ENCODE data around the gene SYT1.

Gene SYT1

DNA sequence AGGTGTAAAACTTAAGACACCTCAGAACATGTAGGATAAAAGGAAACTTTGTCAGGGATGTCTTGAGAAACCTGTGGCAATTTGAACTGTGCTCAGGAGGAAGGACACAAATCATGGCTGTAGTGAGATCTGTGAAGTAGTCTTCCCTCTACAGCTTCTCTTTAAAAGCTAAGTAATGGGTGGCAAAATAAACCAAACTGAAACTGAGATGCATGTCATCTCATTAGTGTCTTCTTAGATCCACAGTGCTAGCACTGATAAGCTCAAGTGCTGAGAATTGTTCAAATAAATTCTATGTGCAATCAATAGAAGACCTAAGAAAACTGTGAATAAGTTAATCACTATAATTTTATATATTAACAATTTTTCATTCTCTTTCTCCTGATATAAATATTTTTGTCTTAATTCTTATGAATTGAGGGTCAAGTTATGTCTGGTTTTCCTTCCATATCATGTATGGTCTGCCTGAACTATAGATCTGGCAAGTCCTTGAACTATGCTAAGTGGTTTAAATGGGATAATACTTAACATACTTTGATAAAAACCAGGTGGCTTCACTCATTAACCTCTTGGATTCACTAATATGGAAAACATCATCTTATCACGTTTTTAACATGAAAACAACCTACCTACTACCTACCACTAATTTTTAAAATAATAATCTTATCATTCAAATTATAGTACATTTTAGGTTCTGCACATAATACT is 27.2 kb downstream of the SYT1 start:
- Histone ChIP-seq H3K4me3 (ENCODE audit: low read depth, low read length) (no peak overlapping the region), H3K27me3 (ENCODE audit: control insufficient read depth, insufficient read depth, low read length) (no peaks in the 10 kb centered on the region), H3K9ac (ENCODE audit: low read length) (no peak overlapping the region), H3K36me3 (ENCODE audit: control insufficient read depth, insufficient read depth, low read length) (no peaks in the 10 kb centered on the region), H3K9me3 (ENCODE audit: control insufficient read depth, insufficient read depth, low read depth, low read length) (no peaks in the 10 kb centered on the region), H3K27ac (ENCODE audit: low read depth, low read length) (peak overlapping the region; percentile 48; the same call in 1 of the 2 replicates), H3K4me1 (ENCODE audit: control insufficient read depth, insufficient read depth, low read length) (peaks cover 23% of the 10 kb centered on the region)

DNA sequence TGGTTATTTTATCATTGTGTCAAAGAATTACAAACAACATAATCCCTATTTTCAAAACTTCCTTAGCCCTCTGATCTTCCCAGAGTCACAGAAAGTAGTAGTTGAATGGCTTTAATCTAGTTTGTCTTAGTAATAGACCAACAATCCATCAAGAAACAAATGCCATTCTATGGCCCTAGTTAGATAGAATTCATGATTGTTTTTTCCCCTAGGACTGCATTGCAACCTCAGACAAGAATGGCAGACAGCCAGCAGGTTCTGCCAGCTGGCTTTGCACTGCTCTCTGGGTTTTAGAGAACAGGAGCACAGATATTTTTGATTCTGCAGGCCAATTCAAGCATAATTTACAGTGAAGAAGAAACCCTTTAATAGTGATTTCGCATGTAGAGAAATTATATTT is 33.8 kb downstream of the SYT1 start:
- Histone ChIP-seq H3K9me3 (ENCODE audit: control insufficient read depth, insufficient read depth, low read depth, low read length) (no peaks in the 10 kb centered on the region), H3K9ac (ENCODE audit: low read length) (no peak overlapping the region), H3K27ac (ENCODE audit: low read depth, low read length) (no peak overlapping the region), H3K36me3 (ENCODE audit: control insufficient read depth, insufficient read depth, low read length) (no peaks in the 10 kb centered on the region), H3K4me1 (ENCODE audit: control insufficient read depth, insufficient read depth, low read length) (no peaks in the 10 kb centered on the region), H3K27me3 (ENCODE audit: control insufficient read depth, insufficient read depth, low read length) (no peaks in the 10 kb centered on the region), H3K4me3 (ENCODE audit: low read depth, low read length) (no peak overlapping the region)

DNA sequence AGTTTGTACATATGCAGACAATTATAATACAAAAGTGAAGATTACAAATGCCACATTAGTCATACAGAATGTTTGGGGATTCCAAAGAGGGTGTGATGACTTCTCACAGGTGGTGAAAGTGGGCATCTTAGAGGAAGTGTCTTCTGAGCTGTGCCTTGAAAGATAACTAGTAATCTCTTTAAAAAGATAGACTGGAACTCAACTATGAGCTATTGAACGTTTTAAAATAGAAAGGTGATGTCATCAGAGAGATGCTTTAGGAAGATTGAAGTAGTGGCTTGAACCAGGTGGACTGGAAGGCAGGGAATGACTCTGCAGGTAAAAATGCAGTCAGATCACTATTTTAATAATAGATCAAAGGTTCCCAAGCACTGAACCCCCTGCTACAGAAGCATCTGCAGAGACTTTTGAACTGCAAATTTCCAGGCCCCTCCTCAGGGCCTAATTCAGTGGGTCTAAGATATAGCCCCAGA is 50.3 kb downstream of the SYT1 start:
- Histone ChIP-seq H3K9me3 (ENCODE audit: control insufficient read depth, insufficient read depth, low read depth, low read length) (no peaks in the 10 kb centered on the region), H3K9ac (ENCODE audit: low read length) (no peak overlapping the region), H3K4me1 (ENCODE audit: control insufficient read depth, insufficient read depth, low read length) (peaks cover 38% of the 10 kb centered on the region), H3K36me3 (ENCODE audit: control insufficient read depth, insufficient read depth, low read length) (no peaks in the 10 kb centered on the region), H3K4me3 (ENCODE audit: low read depth, low read length) (peak overlapping the region; percentile 15; the same call in 1 of the 2 replicates), H3K27ac (ENCODE audit: low read depth, low read length) (peak overlapping the region; percentile 66; the same call in 1 of the 2 replicates), H3K27me3 (ENCODE audit: control insufficient read depth, insufficient read depth, low read length) (no peaks in the 10 kb centered on the region)

DNA sequence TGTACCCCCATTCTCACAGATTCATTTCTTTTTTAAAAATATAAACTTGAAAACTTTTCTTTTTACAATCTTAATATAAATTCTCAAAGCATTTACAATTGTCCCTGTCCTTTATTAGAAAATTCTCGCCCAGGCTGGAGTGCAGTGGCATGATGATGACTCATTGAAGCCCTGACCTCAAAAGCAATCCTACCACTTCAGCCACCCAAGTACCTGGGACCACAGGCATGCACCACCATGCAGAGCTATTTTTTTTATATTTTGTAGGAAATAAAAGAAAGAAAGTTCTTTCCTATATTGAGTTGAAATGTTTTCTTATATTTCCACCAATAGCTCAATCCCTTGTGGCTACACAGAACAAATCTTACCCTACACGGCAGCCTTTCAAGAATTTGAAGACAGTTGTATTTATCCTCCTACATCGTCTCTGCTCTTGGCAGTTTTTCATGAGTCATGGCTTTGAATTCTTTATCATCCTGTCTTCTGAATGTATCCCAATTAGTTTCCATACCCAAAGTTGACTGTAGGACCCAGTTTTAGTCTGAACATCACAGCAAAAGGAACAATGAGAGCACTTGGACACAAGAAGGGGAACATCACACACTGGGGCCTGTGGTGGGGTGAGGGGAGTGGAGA is 52.4 kb downstream of the SYT1 start:
- Histone ChIP-seq H3K4me1 (ENCODE audit: control insufficient read depth, insufficient read depth, low read length) (peaks cover 38% of the 10 kb centered on the region), H3K27me3 (ENCODE audit: control insufficient read depth, insufficient read depth, low read length) (no peaks in the 10 kb centered on the region), H3K36me3 (ENCODE audit: control insufficient read depth, insufficient read depth, low read length) (no peaks in the 10 kb centered on the region), H3K27ac (ENCODE audit: low read depth, low read length) (peak overlapping the region; percentile 66; the same call in 1 of the 2 replicates), H3K4me3 (ENCODE audit: low read depth, low read length) (no peak overlapping the region), H3K9me3 (ENCODE audit: control insufficient read depth, insufficient read depth, low read depth, low read length) (no peaks in the 10 kb centered on the region), H3K9ac (ENCODE audit: low read length) (no peak overlapping the region)

DNA sequence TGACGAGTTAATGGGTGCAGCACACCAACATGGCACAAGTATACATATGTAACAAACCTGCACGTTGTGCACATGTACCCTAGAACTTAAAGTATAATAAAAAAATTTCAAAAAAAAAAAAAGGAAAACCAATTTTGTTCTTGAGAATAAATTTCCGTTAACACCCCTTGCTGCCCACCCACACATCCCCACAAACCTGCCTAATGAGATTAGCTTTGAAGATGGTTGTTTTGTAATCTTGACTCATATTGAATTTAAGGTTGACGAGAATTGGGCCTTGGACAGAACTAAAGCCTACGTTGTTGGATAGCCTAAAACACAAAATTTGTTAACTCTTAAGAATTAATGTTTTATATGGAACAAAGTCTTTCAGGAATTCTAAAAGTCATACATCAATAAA is 52.9 kb downstream of the SYT1 start:
- Histone ChIP-seq H3K36me3 (ENCODE audit: control insufficient read depth, insufficient read depth, low read length) (no peaks in the 10 kb centered on the region), H3K9ac (ENCODE audit: low read length) (no peak overlapping the region), H3K4me3 (ENCODE audit: low read depth, low read length) (no peak overlapping the region), H3K27me3 (ENCODE audit: control insufficient read depth, insufficient read depth, low read length) (no peaks in the 10 kb centered on the region), H3K9me3 (ENCODE audit: control insufficient read depth, insufficient read depth, low read depth, low read length) (no peaks in the 10 kb centered on the region), H3K27ac (ENCODE audit: low read depth, low read length) (no peak overlapping the region), H3K4me1 (ENCODE audit: control insufficient read depth, insufficient read depth, low read length) (peaks cover 38% of the 10 kb centered on the region)

DNA sequence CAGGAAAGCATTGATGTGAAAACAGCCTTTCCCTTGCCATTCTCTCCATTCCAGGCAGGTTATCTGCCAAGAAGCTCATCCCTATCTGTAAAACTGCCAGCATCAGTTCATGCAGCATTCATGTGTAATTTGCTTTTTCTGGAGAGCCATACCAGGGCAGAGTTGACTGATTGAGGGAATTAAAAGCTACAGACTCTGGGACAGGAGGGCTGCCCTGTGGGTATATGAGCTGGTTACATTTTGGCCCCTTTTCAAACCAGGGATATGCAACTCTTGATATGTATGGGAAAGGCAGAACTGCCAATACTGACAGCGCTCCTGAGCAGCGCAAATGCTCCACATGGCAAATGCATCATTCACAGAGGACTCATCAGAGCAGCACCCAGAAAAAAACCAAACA is 53.7 kb downstream of the SYT1 start:
- Histone ChIP-seq H3K27ac (ENCODE audit: low read depth, low read length) (no peak overlapping the region; the same call in 1 of the 2 replicates), H3K4me1 (ENCODE audit: control insufficient read depth, insufficient read depth, low read length) (peaks cover 38% of the 10 kb centered on the region), H3K27me3 (ENCODE audit: control insufficient read depth, insufficient read depth, low read length) (no peaks in the 10 kb centered on the region), H3K36me3 (ENCODE audit: control insufficient read depth, insufficient read depth, low read length) (no peaks in the 10 kb centered on the region), H3K9ac (ENCODE audit: low read length) (no peak overlapping the region), H3K4me3 (ENCODE audit: low read depth, low read length) (no peak overlapping the region), H3K9me3 (ENCODE audit: control insufficient read depth, insufficient read depth, low read depth, low read length) (no peaks in the 10 kb centered on the region)

DNA sequence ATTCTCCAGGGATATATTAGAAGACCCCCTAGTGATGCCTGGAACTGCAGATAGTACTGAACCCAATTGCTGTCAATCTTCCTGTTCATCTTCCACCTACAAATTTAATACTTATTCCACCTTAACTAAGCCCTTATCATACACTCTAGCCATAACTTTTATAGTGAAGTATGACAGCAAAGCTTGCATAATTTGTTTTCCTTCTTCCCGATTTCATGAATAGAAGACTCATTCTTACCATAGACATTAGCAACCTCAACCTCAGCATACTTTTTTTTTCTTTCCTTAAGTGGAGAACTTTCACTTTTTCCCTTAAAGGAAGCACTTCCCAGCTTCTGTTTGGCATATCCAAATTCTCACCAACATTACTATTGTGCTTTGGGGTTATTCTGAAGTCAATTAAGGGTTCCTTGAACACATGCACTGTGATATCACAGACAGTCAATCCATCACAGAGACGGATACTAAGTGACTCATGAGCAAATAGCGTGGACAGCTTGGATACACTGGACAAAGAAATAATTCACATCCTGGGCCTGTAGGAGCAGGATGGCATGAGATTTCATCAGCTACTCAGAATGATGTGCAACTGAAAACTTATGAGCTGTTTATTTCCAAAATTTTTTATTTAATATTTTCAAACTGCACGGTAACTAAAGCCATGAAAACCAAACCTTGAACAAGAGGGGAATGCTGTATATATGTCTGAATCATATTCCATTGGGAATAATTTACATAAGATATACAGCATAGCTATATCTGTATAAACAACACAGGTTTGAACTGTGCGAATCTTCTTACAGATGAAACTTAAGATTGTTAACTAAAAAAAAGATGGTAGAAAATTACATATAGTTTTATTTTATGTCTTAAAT is 63.9 kb downstream of the SYT1 start:
- H3K4me1 ChIP-seq (ENCODE audit: control insufficient read depth, insufficient read depth, low read length), result no peaks in the 10 kb centered on the region
- H3K9ac ChIP-seq (ENCODE audit: low read length), result no peak overlapping the region
- no peak overlapping the region for H3K27ac ChIP-seq (ENCODE audit: low read depth, low read length)
- H3K36me3 ChIP-seq (ENCODE audit: control insufficient read depth, insufficient read depth, low read length), result no peaks in the 10 kb centered on the region
- no peaks in the 10 kb centered on the region for H3K9me3 ChIP-seq (ENCODE audit: control insufficient read depth, insufficient read depth, low read depth, low read length)
- H3K27me3 ChIP-seq (ENCODE audit: control insufficient read depth, insufficient read depth, low read length), result no peaks in the 10 kb centered on the region
- H3K4me3 ChIP-seq (ENCODE audit: low read depth, low read length), result no peak overlapping the region

DNA sequence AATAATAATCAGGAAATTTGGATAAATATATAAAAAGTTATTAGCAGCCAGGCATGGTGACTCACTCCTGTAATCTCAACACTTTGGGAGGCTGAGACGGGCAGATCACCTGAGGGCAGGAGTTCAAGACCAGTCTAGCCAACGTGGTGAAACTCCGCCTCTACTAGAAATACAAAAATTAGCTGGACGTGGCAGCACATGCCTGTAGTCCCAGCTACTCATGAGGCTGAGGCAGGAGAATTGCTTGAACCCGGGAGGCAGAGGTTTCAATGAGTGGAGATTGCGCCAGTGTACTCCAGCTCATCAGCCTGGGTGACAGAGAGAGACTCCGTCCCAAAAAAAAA is 64.5 kb downstream of the SYT1 start:
- Histone ChIP-seq H3K9me3 (ENCODE audit: control insufficient read depth, insufficient read depth, low read depth, low read length) (no peaks in the 10 kb centered on the region), H3K9ac (ENCODE audit: low read length) (no peak overlapping the region), H3K27ac (ENCODE audit: low read depth, low read length) (no peak overlapping the region), H3K36me3 (ENCODE audit: control insufficient read depth, insufficient read depth, low read length) (no peaks in the 10 kb centered on the region), H3K4me3 (ENCODE audit: low read depth, low read length) (no peak overlapping the region), H3K4me1 (ENCODE audit: control insufficient read depth, insufficient read depth, low read length) (no peaks in the 10 kb centered on the region), H3K27me3 (ENCODE audit: control insufficient read depth, insufficient read depth, low read length) (no peaks in the 10 kb centered on the region)

DNA sequence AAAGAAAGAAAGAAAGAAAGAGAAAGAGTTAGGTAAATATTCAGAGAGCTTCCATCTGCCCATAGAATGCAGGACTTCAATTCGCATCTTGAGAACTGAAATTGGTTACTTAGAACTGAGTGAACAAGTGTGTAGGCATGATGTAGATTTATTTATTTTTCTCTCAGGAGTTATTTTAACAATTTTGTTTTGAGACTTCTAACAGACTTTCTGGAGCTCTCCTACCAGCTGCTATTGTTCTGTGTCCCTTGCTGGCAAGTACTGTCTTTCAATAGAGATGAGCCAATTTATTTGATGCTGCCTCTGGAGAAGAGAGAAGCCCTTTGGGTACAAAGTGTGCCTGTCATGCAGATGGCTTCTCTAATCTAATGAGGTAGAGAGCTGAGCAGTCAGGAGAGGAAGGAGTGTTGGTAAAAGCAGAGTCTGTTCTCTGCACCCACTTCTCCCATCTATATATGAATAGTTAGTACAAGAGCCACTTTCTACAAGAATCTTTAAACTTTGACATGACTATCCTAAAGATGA is 67.0 kb downstream of the SYT1 start:
- Histone ChIP-seq H3K27me3 (ENCODE audit: control insufficient read depth, insufficient read depth, low read length) (no peaks in the 10 kb centered on the region), H3K4me3 (ENCODE audit: low read depth, low read length) (no peak overlapping the region), H3K9me3 (ENCODE audit: control insufficient read depth, insufficient read depth, low read depth, low read length) (no peaks in the 10 kb centered on the region), H3K4me1 (ENCODE audit: control insufficient read depth, insufficient read depth, low read length) (no peaks in the 10 kb centered on the region), H3K27ac (ENCODE audit: low read depth, low read length) (no peak overlapping the region), H3K9ac (ENCODE audit: low read length) (no peak overlapping the region), H3K36me3 (ENCODE audit: control insufficient read depth, insufficient read depth, low read length) (no peaks in the 10 kb centered on the region)

DNA sequence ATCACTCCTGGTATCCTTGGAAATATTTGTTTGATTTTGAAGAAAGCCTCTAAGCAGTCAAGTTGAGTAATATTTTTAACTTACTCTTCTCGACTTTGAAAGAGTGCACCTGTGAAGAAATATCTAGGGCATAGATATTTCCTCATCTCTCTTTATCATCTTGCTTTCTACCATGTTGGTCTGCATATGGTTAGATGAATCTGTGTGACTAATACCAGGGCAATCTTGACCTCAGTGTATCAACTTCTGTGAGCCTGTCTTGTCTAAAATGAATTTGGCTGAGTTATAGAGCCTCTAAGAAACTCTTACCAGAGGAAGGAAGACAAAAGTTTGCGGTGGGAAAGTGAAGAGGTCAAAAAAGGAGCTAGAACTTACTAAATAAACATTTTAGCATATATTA is 68.4 kb downstream of the SYT1 start:
- no peak overlapping the region for H3K27ac ChIP-seq (ENCODE audit: low read depth, low read length)
- H3K9me3 ChIP-seq (ENCODE audit: control insufficient read depth, insufficient read depth, low read depth, low read length), result no peaks in the 10 kb centered on the region
- H3K4me3 ChIP-seq (ENCODE audit: low read depth, low read length), result no peak overlapping the region
- no peaks in the 10 kb centered on the region for H3K36me3 ChIP-seq (ENCODE audit: control insufficient read depth, insufficient read depth, low read length)
- H3K4me1 ChIP-seq (ENCODE audit: control insufficient read depth, insufficient read depth, low read length), result no peaks in the 10 kb centered on the region
- no peaks in the 10 kb centered on the region for H3K27me3 ChIP-seq (ENCODE audit: control insufficient read depth, insufficient read depth, low read length)
- no peak overlapping the region for H3K9ac ChIP-seq (ENCODE audit: low read length)
